HCT116 (cell line): ENCODE results near the gene C7orf25. TPM values are rescaled to one million over a fixed set of nuclear protein-coding genes. Genes with fewer than 3 reads are reported as not detected.

ENCODE experiments used
- ATAC-seq: fragments of 200-7000 bp; cut with Tn5 transposase; 2 replicates; pipeline ENCODE4 v1.9.1; 2020; ENCODE audit warnings: mild to moderate bottlenecking, moderate library complexity
- BruUV-seq: library from RNA; stranded (reverse); fragments of 400-500 nt; replicated peaks from 2 replicates; lab custom pipeline; 2021; lab: Mats Ljungman, UMichigan
- CTCF ChIA-PET: fragments of 300-600 bp; sonication (Branson Sonifier 250); formaldehyde crosslinking; loops from one replicate; lab custom pipeline; 2021; ENCODE audit warnings: antibody characterized with exemption; lab: Charles Lee
- POLR2A ChIA-PET: fragments of 300-600, 350-600 bp; sonication (Branson Sonifier 250); formaldehyde crosslinking; loops from one replicate; lab custom pipeline; 2021; ENCODE audit warnings: antibody characterized with exemption; lab: Charles Lee
- RAD21 ChIA-PET, 2 experiments: fragments of 300-600 bp; sonication (Branson Sonifier 250); formaldehyde crosslinking; loops; one replicate each; lab custom pipeline; 2023; ENCODE audit warnings: low total read pairs in 2 of 2; ENCODE audit not compliant: uncharacterized antibody in 2 of 2, unreplicated experiment in 2 of 2, low non-redundant PET in 1 of 2; lab: Charles Lee
- DNase-seq: peaks from one replicate; pipeline ENCODE4 v3.0.0-alpha.2; 2010; ENCODE audit warnings: low read depth, low spot score
- H2AFZ ChIP-seq: fragments of 200-600 bp; shearing (Covaris generic), sonication (generic); 2 replicates; pipeline ENCODE4 v1.6.1; 2017; ENCODE audit warnings: low read depth, mixed run types, mixed read lengths, antibody characterized with exemption, low read length; ENCODE audit not compliant: poor library complexity, severe bottlenecking
- H3K27ac ChIP-seq: 2 replicates; pipeline ENCODE4 v1.5.1; 2012; ENCODE audit warnings: low read depth, low read length
- H3K27me3 ChIP-seq: fragments of 200-600 bp; sonication (generic); 2 replicates; pipeline ENCODE4 v1.6.1; 2016; ENCODE audit warnings: mixed run types, low read length, mixed read lengths; ENCODE audit not compliant: insufficient read depth
- H3K36me3 ChIP-seq, 2 experiments: fragments of 200-500 bp in 1 of 2; fragments of 200-600 bp in 1 of 2; sonication (Bioruptor generic) in 1 of 2; sonication (generic) in 1 of 2; 2 replicates each; pipeline versions ENCODE4 v1.5.1 to v1.6.1; 2014 to 2016; ENCODE audit warnings: low read length in 2 of 2, inconsistent platforms in 1 of 2, mixed read lengths in 1 of 2, mixed run types in 1 of 2; ENCODE audit not compliant: insufficient read depth in 2 of 2, control insufficient read depth in 1 of 2
- H3K4me1 ChIP-seq, 2 experiments: fragments of 200-600 bp in 1 of 2; sonication (generic) in 1 of 2; 2 replicates each; pipeline versions ENCODE4 v1.5.1 to v1.6.1; 2012 to 2017; ENCODE audit warnings: low read length in 2 of 2, inconsistent platforms in 1 of 2, mild to moderate bottlenecking in 1 of 2, mixed read lengths in 1 of 2, mixed run types in 1 of 2, moderate library complexity in 1 of 2; ENCODE audit not compliant: insufficient read depth in 2 of 2, control insufficient read depth in 1 of 2
- H3K4me2 ChIP-seq: fragments of 200-600 bp; sonication (generic); 2 replicates; pipeline ENCODE4 v1.6.1; 2017; ENCODE audit warnings: mixed run types, low read length, mixed read lengths
- H3K4me3 ChIP-seq, 2 experiments: fragments of 200-600 bp in 1 of 2; sonication (generic) in 1 of 2; replicated peaks in 1 of 2; 2 replicates each; pipeline ENCODE4 v1.5.1; 2011 to 2016; ENCODE audit warnings: low read length in 2 of 2, control low read depth in 1 of 2, low read depth in 1 of 2, mild to moderate bottlenecking in 1 of 2, mixed read lengths in 1 of 2, mixed run types in 1 of 2
- H3K79me2 ChIP-seq: fragments of 200-600 bp; sonication (generic); 2 replicates; pipeline ENCODE4 v1.6.1; 2017; ENCODE audit warnings: mild to moderate bottlenecking, mixed run types, low read length, moderate library complexity, mixed read lengths; ENCODE audit not compliant: insufficient read depth
- H3K9ac ChIP-seq: fragments of 200-600 bp; sonication (generic); 2 replicates; pipeline ENCODE4 v1.6.1; 2016; ENCODE audit warnings: low read length, mixed read lengths
- H3K9me2 ChIP-seq: fragments of 200-600 bp; sonication (generic), shearing (Covaris generic); 2 replicates; pipeline ENCODE4 v1.6.1; 2017; ENCODE audit warnings: mixed run types, mild to moderate bottlenecking, moderate library complexity; ENCODE audit not compliant: insufficient read depth
- H3K9me3 ChIP-seq, 2 experiments: fragments of 200-500 bp in 1 of 2; fragments of 200-600 bp in 1 of 2; sonication (Bioruptor generic) in 1 of 2; sonication (generic) in 1 of 2; 2 replicates each; pipeline ENCODE4 v1.6.1; 2014 to 2017; ENCODE audit warnings: low read length in 2 of 2, mixed read lengths in 2 of 2, inconsistent platforms in 1 of 2, low read depth in 1 of 2, mild to moderate bottlenecking in 1 of 2, mixed run types in 1 of 2, moderate library complexity in 1 of 2; ENCODE audit not compliant: control insufficient read depth in 1 of 2, insufficient read depth in 1 of 2
- H4K20me1 ChIP-seq: fragments of 200-600 bp; sonication (generic), shearing (Covaris generic); 2 replicates; pipeline ENCODE4 v1.6.1; 2017; ENCODE audit warnings: mixed run types, mild to moderate bottlenecking, moderate library complexity; ENCODE audit not compliant: insufficient read depth
- EGR1 ChIP-seq: IDR thresholded peaks from 2 replicates; pipeline ENCODE4 v1.6.1; 2012; ENCODE audit warnings: low read depth
- ELF1 ChIP-seq: IDR thresholded peaks from 2 replicates; pipeline ENCODE4 v1.6.1; 2012; ENCODE audit warnings: low read depth, borderline replicate concordance
- EZH2 ChIP-seq: fragments of 200-600 bp; sonication (generic); IDR thresholded peaks from 2 replicates; pipeline ENCODE4 v1.6.1; 2017; ENCODE audit warnings: antibody characterized with exemption, mixed run types
- EZH2phosphoT487 ChIP-seq: fragments of 200-600 bp; IDR thresholded peaks from 2 replicates; pipeline ENCODE4 v1.6.1; 2018; ENCODE audit warnings: antibody characterized with exemption, borderline replicate concordance
- FOSL1 ChIP-seq: IDR thresholded peaks from 2 replicates; pipeline ENCODE4 v1.6.1; 2012; ENCODE audit warnings: low read depth
- JUND ChIP-seq: IDR thresholded peaks from 2 replicates; pipeline ENCODE4 v1.6.1; 2012
- RAD21 ChIP-seq: IDR thresholded peaks from 2 replicates; pipeline ENCODE4 v1.6.1; 2012; ENCODE audit warnings: low read depth, mild to moderate bottlenecking
- SIN3A ChIP-seq: IDR thresholded peaks from 2 replicates; pipeline ENCODE4 v1.6.1; 2012; ENCODE audit warnings: low read depth
- SRF ChIP-seq: IDR thresholded peaks from 2 replicates; pipeline ENCODE4 v1.6.1; 2012; ENCODE audit warnings: low read depth
- TCF7L2 ChIP-seq: IDR thresholded peaks from 2 replicates; pipeline ENCODE4 v1.7.0; 2011; ENCODE audit warnings: borderline replicate concordance, inconsistent platforms; ENCODE audit not compliant: insufficient read depth, insufficient read length; ENCODE audit errors: extremely low read depth
- ZFX ChIP-seq: fragments of 450-650 bp; IDR thresholded peaks from 2 replicates; pipeline ENCODE4 v1.6.1; 2017
- intact Hi-C: fragments of 100-400 bp; cut with micrococcal nuclease; formaldehyde crosslinking; loops from 2 replicates; pipeline ENCODE4 v1.10.0; 2022
- total RNA-seq: library from RNA; stranded (reverse); gene quantifications from one replicate; pipeline ENCODE4 v1.2.1, GENCODE V29; 2021; ENCODE audit not compliant: unreplicated experiment
- TF ChIP-seq, protein P1 (sequence below): IDR thresholded peaks from 2 replicates; pipeline ENCODE4 v1.6.1; 2012
- TF ChIP-seq, protein P2 (sequence below): IDR thresholded peaks from 2 replicates; pipeline ENCODE4 v1.6.1; 2012; ENCODE audit warnings: low read depth
- TF ChIP-seq, protein P3 (sequence below), 3 experiments: fragments of 200-600 bp in 1 of 3; sonication (generic) in 1 of 3; IDR thresholded peaks in 2 of 3; conservative IDR thresholded peaks in 1 of 3; 2 replicates each; pipeline ENCODE4 v1.5.1; 2012 to 2017; ENCODE audit warnings: low read depth in 2 of 3, low read length in 2 of 3, antibody characterized with exemption in 1 of 3, borderline replicate concordance in 1 of 3, control low read depth in 1 of 3, mild to moderate bottlenecking in 1 of 3, mixed read lengths in 1 of 3, mixed run types in 1 of 3, moderate library complexity in 1 of 3; ENCODE audit not compliant: insufficient read depth in 1 of 3

The C7orf25 gene
- total RNA-seq, 1 experiment from 2014 or later, result 5.3 TPM

DNA sequence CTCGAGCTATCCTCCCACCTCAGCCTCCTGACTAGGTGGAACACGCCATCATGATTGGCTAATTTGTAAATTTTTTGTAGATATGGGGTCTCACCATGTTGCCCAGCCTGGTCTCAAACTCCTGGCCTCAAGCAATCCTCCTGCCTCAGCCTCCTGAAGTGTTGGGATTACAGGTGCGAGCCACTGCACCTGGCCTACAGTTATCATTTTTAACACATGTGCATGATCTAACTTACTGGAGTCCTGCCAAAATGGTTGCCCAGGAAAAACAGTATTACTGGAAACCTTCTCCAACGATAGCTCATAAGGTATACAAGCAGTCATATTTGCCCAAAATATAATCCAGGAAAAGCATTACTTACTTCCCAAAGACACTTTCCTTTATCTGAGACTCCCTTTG lies 40.5 kb upstream of the C7orf25 start:
- Histone ChIP-seq H3K36me3 (no peaks in the 10 kb centered on the region), H2AFZ (no peak overlapping the region), H3K4me1 (no peaks in the 10 kb centered on the region), H3K27ac (no peak overlapping the region), H3K27me3 (no peaks in the 10 kb centered on the region), H3K9me3 (no peaks in the 10 kb centered on the region), H3K79me2 (no peaks in the 10 kb centered on the region), H3K4me2 (no peak overlapping the region), H3K9ac (no peak overlapping the region), H3K4me3 (no peak overlapping the region), H3K9me2 (no peaks in the 10 kb centered on the region), H4K20me1 (no peaks in the 10 kb centered on the region)
- BruUV-seq, result no TSS peak
- intact Hi-C loops, result no loop called here
- ATAC-seq (no peak), DNase-seq (no peak)
- CTCF ChIA-PET, result no interaction called here
- RAD21 ChIA-PET, result no interaction called here
- TF ChIP-seq EZH2phosphoT487, result no peak
- no peak for TF ChIP-seq TCF7L2
- TF ChIP-seq, protein P1, sequence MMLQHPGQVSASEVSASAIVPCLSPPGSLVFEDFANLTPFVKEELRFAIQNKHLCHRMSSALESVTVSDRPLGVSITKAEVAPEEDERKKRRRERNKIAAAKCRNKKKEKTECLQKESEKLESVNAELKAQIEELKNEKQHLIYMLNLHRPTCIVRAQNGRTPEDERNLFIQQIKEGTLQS, result no peak
- no peak for TF ChIP-seq FOSL1
- TF ChIP-seq ZFX, result no peak
- TF ChIP-seq JUND, result no peak
- no peak for TF ChIP-seq EGR1
- TF ChIP-seq RAD21, result no peak
- POLR2A ChIA-PET, result no interaction called here

DNA sequence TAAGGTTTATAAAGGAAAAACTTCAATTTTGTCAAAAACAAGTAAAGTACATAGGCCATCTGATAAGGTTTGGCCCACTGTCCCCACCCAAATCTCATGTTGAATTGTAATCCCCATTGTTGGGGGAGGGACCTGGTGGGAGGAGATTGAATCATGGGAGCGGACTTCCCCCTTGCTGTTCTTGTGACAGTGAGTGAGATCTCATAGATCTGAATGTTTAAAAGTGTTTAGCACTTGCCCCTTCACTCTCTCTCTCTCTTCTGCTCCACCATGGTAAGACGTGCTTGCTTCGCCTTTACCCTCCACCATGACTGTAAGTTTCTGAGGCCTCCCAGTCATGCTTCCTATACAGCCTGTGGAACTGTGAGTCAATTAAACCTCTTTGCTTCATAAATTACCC lies 38.5 kb upstream of the C7orf25 start:
- no TSS peak for BruUV-seq

More for the DNA sequence above, 38.5 kb upstream of the C7orf25 start:
- ChIA-PET CTCF (no interaction called here), POLR2A (no interaction called here), RAD21 (no interaction called here)
- DNase-seq (no peak), ATAC-seq (no peak)
- H3K9ac ChIP-seq, result no peak overlapping the region
- no peak overlapping the region for H2AFZ ChIP-seq
- TF ChIP-seq, protein P2, sequence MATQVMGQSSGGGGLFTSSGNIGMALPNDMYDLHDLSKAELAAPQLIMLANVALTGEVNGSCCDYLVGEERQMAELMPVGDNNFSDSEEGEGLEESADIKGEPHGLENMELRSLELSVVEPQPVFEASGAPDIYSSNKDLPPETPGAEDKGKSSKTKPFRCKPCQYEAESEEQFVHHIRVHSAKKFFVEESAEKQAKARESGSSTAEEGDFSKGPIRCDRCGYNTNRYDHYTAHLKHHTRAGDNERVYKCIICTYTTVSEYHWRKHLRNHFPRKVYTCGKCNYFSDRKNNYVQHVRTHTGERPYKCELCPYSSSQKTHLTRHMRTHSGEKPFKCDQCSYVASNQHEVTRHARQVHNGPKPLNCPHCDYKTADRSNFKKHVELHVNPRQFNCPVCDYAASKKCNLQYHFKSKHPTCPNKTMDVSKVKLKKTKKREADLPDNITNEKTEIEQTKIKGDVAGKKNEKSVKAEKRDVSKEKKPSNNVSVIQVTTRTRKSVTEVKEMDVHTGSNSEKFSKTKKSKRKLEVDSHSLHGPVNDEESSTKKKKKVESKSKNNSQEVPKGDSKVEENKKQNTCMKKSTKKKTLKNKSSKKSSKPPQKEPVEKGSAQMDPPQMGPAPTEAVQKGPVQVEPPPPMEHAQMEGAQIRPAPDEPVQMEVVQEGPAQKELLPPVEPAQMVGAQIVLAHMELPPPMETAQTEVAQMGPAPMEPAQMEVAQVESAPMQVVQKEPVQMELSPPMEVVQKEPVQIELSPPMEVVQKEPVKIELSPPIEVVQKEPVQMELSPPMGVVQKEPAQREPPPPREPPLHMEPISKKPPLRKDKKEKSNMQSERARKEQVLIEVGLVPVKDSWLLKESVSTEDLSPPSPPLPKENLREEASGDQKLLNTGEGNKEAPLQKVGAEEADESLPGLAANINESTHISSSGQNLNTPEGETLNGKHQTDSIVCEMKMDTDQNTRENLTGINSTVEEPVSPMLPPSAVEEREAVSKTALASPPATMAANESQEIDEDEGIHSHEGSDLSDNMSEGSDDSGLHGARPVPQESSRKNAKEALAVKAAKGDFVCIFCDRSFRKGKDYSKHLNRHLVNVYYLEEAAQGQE, result no peak
- TF ChIP-seq SRF (no peak), EZH2phosphoT487 (no peak), EZH2 (no peak), TCF7L2 (no peak), ELF1 (no peak), SIN3A (no peak)
- TF ChIP-seq, protein P3, sequence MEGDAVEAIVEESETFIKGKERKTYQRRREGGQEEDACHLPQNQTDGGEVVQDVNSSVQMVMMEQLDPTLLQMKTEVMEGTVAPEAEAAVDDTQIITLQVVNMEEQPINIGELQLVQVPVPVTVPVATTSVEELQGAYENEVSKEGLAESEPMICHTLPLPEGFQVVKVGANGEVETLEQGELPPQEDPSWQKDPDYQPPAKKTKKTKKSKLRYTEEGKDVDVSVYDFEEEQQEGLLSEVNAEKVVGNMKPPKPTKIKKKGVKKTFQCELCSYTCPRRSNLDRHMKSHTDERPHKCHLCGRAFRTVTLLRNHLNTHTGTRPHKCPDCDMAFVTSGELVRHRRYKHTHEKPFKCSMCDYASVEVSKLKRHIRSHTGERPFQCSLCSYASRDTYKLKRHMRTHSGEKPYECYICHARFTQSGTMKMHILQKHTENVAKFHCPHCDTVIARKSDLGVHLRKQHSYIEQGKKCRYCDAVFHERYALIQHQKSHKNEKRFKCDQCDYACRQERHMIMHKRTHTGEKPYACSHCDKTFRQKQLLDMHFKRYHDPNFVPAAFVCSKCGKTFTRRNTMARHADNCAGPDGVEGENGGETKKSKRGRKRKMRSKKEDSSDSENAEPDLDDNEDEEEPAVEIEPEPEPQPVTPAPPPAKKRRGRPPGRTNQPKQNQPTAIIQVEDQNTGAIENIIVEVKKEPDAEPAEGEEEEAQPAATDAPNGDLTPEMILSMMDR (IDR thresholded peaks at IDR 0.05 in 2 of 3, conservative IDR thresholded peaks at IDR 0.05 in 1 of 3; ENCODE audit: borderline replicate concordance in 1 of 3, insufficient read depth in 1 of 3, low read depth in 2 of 3, low read length in 2 of 3), result no peak
- TF ChIP-seq, protein P1, result no peak
- H3K36me3 ChIP-seq, result no peaks in the 10 kb centered on the region
- H3K79me2 ChIP-seq, result no peaks in the 10 kb centered on the region
- H3K9me2 ChIP-seq, result no peaks in the 10 kb centered on the region
- intact Hi-C loops, result no loop called here
- H3K9me3 ChIP-seq, result no peaks in the 10 kb centered on the region
- no peak overlapping the region for H3K4me2 ChIP-seq
- H3K4me3 ChIP-seq, result no peak overlapping the region
- H4K20me1 ChIP-seq, result no peaks in the 10 kb centered on the region
- H3K4me1 ChIP-seq, result no peaks in the 10 kb centered on the region
- H3K27me3 ChIP-seq, result no peaks in the 10 kb centered on the region
- no peak overlapping the region for H3K27ac ChIP-seq
